Activated naive CD4-positive, alpha-beta T cell treated with anti-CD3 and anti-CD28 coated beads for 36 hours (primary cell): ENCODE data around the gene ARHGEF28. TPM values are rescaled to one million over a fixed set of nuclear protein-coding genes. Genes with fewer than 3 reads are reported as not detected.

Source experiments
- CTCF ChIA-PET: fragments of 350-600 bp; sonication (Branson Sonifier 250); formaldehyde crosslinking; loops from one replicate; lab custom pipeline; 2021; ENCODE audit warnings: antibody characterized with exemption; lab: Charles Lee
- DNase-seq: peaks from one replicate; pipeline ENCODE4 v3.0.0-alpha.2; 2020
- H3K27ac Mint-ChIP-seq: one replicate; pipeline ENCODE4 v1.8.0; 2021; ENCODE audit warnings: mild to moderate bottlenecking, mixed read lengths
- H3K27me3 Mint-ChIP-seq: one replicate; pipeline ENCODE4 v1.8.0; 2021; ENCODE audit warnings: low read depth, mixed read lengths
- H3K36me3 Mint-ChIP-seq: one replicate; pipeline ENCODE4 v1.8.0; 2021; ENCODE audit warnings: low read depth, mixed read lengths
- H3K4me1 Mint-ChIP-seq: one replicate; pipeline ENCODE4 v1.8.0; 2021; ENCODE audit warnings: low read depth, mixed read lengths
- H3K4me3 Mint-ChIP-seq: one replicate; pipeline ENCODE4 v1.8.0; 2021; ENCODE audit warnings: mild to moderate bottlenecking, moderate library complexity, mixed read lengths
- H3K9me3 Mint-ChIP-seq: one replicate; pipeline ENCODE4 v1.8.0; 2021; ENCODE audit warnings: mixed read lengths
- intact Hi-C: fragments of 100-400 bp; cut with micrococcal nuclease; formaldehyde crosslinking; loops from one replicate; pipeline ENCODE4 v1.15.1; 2023
- total RNA-seq, 2 experiments: library from RNA; stranded (reverse); gene quantifications; one replicate each; pipeline ENCODE4 v1.2.3, GENCODE V29; 2021

ARHGEF28 gene
- total RNA-seq, 2 experiments from 2014 or later = not detected

DNA sequence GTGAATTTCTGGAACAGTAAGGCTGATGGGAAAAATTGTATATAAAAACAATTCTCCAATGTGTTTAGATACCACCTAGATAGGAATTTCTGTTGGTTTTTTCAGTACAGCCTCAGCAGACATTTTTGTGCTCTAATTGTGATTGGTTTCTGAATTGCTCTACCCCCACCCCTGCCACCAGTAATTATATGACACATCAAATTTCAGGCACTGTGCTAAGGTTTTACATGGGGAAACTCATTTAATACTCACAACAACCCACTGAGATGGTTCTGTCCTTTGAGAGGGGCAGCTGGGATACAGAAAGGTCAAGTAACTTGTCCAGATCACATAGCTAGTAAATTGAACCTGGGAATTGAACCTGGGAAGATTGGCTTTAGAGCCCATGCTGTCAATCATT, 288.0 kb downstream of the ARHGEF28 start:
- CTCF ChIA-PET = interaction anchor here (1.5 kb wide), 1 partner anchor 12 kb away, joined by 4 read pairs; no protein-coding TSS in a partner anchor
- H3K36me3 Mint-ChIP-seq = no peaks in the 10 kb centered on the region

DNA sequence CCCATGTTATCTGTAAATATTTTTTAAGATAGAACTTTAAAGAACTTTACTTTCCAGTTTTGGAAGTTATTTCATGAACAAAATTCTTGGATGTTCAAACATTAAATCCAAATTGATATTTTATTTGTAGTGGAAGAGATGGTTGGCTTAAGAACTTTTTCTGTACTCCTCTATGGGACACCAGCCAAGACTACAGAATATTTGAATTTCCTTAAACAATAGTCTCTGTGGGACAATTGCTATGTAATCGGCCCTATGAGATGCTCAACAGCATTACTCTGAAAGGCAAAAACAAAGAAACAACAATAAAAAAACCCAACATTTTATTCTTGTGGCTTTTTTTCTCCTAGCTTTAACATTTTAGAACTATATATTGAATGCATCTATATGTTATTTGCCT, 289.3 kb downstream of the ARHGEF28 start:
- Mint-ChIP-seq H3K9me3 (no peaks in the 10 kb centered on the region), H3K36me3 (no peaks in the 10 kb centered on the region), H3K27me3 (peaks cover 6% of the 10 kb centered on the region), H3K4me1 (peaks cover 5% of the 10 kb centered on the region), H3K4me3 (no peak overlapping the region), H3K27ac (no peak overlapping the region)
- intact Hi-C loops = no loop called here
- CTCF ChIA-PET = no interaction called here
- no peak for DNase-seq

More for the DNA sequence above, 288.0 kb downstream of the ARHGEF28 start:
- intact Hi-C loops = no loop called here
- Mint-ChIP-seq H3K27ac (no peak overlapping the region), H3K4me3 (no peak overlapping the region), H3K9me3 (no peaks in the 10 kb centered on the region), H3K27me3 (peaks cover 3% of the 10 kb centered on the region), H3K4me1 (no peaks in the 10 kb centered on the region)
- no peak for DNase-seq

DNA sequence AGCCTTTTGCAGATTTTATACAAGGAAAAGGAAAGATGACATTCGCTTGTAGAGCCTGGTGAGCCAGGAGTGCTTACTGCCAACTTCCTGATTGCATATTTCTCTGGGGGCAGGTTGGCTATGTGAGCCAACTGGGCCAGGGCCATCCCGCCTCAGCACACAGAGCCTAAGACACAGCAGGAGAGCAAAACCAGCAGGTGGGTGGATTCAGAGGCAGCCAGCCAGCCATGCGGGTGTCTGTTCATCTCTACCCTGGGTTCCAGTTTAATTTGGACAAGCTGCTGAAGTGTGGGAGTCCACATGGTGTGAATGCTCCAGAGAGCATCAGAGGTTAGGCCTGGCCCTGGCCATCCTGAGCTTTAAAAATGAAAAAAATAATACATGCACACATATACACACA, 291.4 kb downstream of the ARHGEF28 start:
- peaks cover 4% of the 10 kb centered on the region for H3K27me3 Mint-ChIP-seq
- no peak overlapping the region for H3K27ac Mint-ChIP-seq
- H3K4me1 Mint-ChIP-seq = peaks cover 5% of the 10 kb centered on the region
- CTCF ChIA-PET = interaction anchor here (1.5 kb wide), 1 partner anchor 15 kb away, joined by 6 read pairs; no protein-coding TSS in a partner anchor
- intact Hi-C loops = no loop called here
- DNase-seq = no peak
- no peak overlapping the region for H3K4me3 Mint-ChIP-seq
- no peaks in the 10 kb centered on the region for H3K9me3 Mint-ChIP-seq
- no peaks in the 10 kb centered on the region for H3K36me3 Mint-ChIP-seq

DNA sequence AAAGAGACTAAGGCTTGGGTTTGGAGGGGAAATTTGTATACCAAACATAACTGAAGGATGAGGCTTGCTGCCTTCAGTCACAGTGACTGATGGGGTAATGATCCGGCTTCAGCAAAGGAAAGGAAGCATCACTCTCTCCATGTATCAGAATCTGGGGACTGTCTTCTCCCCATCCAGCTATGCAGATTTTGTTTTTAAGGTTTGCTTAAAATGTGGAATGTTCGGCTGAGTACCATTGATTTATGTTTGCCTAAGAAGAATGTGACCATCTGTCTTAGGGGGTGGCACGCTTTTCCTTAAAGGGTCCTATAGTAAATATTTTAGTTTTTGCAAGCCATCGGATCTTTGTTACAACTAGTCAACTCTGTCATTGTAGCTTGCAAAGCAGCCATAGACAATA, 291.9 kb downstream of the ARHGEF28 start:
- Mint-ChIP-seq H3K27me3 (peaks cover 4% of the 10 kb centered on the region), H3K4me3 (no peak overlapping the region), H3K9me3 (no peaks in the 10 kb centered on the region), H3K36me3 (no peaks in the 10 kb centered on the region), H3K4me1 (peaks cover 5% of the 10 kb centered on the region), H3K27ac (no peak overlapping the region)
- CTCF ChIA-PET = interaction anchor here (1.5 kb wide), 1 partner anchor 16 kb away, joined by 6 read pairs; no protein-coding TSS in a partner anchor
- intact Hi-C loops = no loop called here
- no peak for DNase-seq

DNA sequence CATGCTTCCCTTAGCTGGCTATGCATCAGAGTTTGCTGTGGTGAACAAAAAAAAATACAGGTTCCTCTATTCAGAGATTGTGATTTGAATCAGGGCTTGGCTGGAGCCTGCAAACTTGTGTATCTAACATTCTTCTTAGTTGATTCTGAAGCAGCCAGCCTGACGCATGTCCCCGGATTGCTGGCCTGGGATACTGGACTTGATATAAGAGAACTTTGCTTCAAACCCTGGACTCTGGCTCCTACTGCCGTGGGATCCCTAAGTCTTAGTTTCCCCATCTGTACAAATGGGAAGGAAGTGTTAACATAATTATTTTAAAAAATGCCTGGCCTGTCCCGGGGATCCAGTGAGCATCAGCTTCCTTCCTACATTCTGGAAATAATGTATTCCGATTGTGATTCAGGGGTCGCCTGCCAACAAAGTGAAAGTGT, 292.8 kb downstream of the ARHGEF28 start:
- no peak for DNase-seq
- Mint-ChIP-seq H3K27ac (no peak overlapping the region), H3K4me3 (no peak overlapping the region), H3K4me1 (peaks cover 5% of the 10 kb centered on the region), H3K27me3 (peaks cover 4% of the 10 kb centered on the region), H3K36me3 (no peaks in the 10 kb centered on the region), H3K9me3 (no peaks in the 10 kb centered on the region)
- CTCF ChIA-PET = interaction anchor here (1.5 kb wide), 1 partner anchor 17 kb away, joined by 6 read pairs; no protein-coding TSS in a partner anchor
- intact Hi-C loops = no loop called here

DNA sequence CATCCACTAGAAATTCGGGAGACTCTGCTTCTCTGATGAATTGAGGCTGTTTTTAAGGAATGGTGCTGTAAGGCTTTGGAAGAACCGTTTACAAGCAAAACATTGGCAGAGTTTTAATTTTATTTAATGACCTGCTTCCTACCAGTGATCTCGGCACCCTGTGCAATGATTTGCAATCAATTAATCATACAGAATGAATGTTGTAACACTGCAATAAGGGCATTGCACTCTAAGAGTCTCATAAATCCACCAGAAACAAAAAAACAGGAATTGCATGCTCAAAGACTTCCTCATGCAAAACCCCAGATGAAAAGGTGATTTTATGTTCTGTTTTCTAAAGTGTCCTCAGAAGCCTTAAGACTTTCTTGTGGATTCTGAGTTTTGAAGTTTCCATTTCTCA, 295.7 kb downstream of the ARHGEF28 start:
- Mint-ChIP-seq H3K9me3 (no peaks in the 10 kb centered on the region), H3K4me3 (no peak overlapping the region), H3K27me3 (peaks cover 7% of the 10 kb centered on the region), H3K27ac (no peak overlapping the region), H3K36me3 (no peaks in the 10 kb centered on the region), H3K4me1 (peaks cover 5% of the 10 kb centered on the region)
- CTCF ChIA-PET = no interaction called here
- DNase-seq = no peak
- intact Hi-C loops = no loop called here

DNA sequence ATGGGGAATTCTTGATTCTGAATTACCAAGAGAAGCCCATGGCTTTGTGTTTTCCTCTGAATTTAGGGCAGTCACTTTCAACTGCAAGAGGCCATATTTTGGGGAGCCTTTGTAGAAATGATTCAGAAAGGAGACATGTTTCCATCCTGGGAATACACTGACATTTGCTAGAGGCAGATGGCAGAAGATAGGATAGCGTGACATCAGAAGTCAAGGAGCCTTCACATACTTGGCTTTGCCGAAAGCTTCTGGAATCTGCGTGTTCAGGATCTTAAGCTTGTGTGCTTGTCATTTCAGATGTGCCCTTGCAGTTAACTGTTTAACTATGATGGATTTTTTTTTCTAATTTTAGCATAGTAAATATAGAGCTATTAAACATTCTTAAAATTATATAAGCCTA, 296.2 kb downstream of the ARHGEF28 start:
- Mint-ChIP-seq H3K4me1 (peaks cover 5% of the 10 kb centered on the region), H3K4me3 (no peak overlapping the region), H3K27me3 (peaks cover 7% of the 10 kb centered on the region), H3K36me3 (no peaks in the 10 kb centered on the region), H3K9me3 (no peaks in the 10 kb centered on the region), H3K27ac (no peak overlapping the region)
- intact Hi-C loops = no loop called here
- no peak for DNase-seq
- CTCF ChIA-PET = no interaction called here

DNA sequence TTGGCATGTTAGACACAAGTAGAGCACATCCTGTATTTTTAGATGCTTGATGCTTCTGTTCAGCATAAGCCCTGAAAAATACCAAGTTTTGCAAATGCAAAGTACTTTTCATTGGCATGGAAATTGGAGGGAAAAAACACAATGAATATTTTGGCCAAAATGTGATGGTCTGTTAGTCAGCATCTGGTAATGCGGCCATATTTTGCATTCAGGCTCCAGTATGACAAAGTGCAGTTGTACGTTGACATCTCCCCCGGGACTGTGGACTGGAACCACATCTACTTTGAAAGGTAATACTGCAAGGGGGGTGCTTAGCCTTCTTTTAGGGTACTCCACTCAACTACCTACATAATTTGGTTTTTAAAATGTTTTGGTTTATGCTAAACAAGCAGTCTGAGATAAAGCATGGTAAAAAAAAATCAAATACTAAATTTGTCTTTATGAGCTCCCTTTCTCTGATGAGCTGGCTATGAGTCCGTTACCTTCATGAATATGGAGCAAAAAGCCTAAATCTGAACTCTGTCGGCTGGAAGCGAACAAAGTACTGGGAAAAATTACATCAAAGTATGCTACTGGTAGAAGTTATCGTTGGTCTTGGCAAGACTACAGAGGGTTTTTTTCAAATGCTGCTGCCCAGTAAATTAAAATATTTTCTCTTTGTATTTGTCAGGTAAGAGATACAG, 297.0 kb downstream of the ARHGEF28 start:
- no peak overlapping the region for H3K27ac Mint-ChIP-seq
- no peaks in the 10 kb centered on the region for H3K36me3 Mint-ChIP-seq
- H3K27me3 Mint-ChIP-seq = peaks cover 7% of the 10 kb centered on the region
- no peak overlapping the region for H3K4me3 Mint-ChIP-seq
- CTCF ChIA-PET = no interaction called here
- peaks cover 5% of the 10 kb centered on the region for H3K4me1 Mint-ChIP-seq
- intact Hi-C loops = no loop called here
- no peak for DNase-seq
- H3K9me3 Mint-ChIP-seq = no peaks in the 10 kb centered on the region

DNA sequence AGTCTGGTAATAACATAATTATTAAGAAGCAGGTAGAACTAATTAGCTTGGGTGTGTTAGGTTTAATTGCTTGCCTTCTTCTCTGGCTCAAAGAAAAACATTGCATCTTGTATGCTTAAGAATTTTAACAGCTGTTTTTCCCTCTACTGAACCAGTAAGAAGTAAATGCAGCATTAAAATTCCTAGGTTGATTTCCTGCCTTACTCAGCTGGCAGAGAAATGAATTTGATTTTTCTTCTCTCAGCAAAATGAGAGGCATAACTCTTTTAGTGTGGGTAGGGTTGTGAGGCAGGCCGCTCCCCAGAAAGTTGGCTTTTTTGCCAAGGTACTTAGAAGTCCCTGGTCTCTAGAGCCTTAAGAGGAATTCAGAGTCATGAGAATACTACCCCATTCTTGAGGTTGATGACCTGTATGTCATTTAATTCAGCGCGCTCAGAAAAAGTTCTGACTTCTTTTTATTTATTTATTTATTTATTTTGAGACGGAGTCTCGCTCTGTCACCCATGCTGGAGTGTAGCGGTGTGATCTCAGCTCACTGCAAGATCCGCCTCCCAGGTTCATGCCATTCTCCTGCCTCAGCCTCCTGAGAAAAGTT, 302.6 kb downstream of the ARHGEF28 start:
- intact Hi-C loops = no loop called here
- no peaks in the 10 kb centered on the region for H3K36me3 Mint-ChIP-seq
- peaks cover 3% of the 10 kb centered on the region for H3K27me3 Mint-ChIP-seq
- no peak for DNase-seq
- H3K27ac Mint-ChIP-seq = no peak overlapping the region
- H3K4me1 Mint-ChIP-seq = no peaks in the 10 kb centered on the region
- no peak overlapping the region for H3K4me3 Mint-ChIP-seq
- CTCF ChIA-PET = no interaction called here
- no peaks in the 10 kb centered on the region for H3K9me3 Mint-ChIP-seq

DNA sequence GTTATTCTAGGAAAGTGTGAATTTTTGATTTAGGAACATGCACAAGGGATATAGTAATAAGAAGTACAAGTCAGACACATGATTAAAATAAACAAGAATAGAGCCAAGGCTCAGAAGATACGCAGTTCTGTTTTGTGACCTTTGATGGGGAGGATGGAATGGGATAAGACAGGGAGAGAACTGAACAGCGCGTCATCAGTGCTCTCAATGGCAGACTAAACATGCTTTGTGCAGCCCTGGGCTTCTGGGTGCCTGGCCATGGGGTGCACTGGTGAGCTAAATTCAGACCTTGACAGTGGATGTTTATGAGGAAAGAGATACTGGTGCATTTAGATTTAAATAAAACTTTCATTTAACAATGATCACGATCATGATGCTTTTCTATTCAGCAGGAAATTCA, 309.7 kb downstream of the ARHGEF28 start:
- H3K36me3 Mint-ChIP-seq = no peaks in the 10 kb centered on the region
- no peaks in the 10 kb centered on the region for H3K4me1 Mint-ChIP-seq
- H3K9me3 Mint-ChIP-seq = no peaks in the 10 kb centered on the region
- intact Hi-C loops = no loop called here
- H3K27ac Mint-ChIP-seq = no peak overlapping the region
- H3K4me3 Mint-ChIP-seq = no peak overlapping the region
- peaks cover 3% of the 10 kb centered on the region for H3K27me3 Mint-ChIP-seq
- no peak for DNase-seq
- CTCF ChIA-PET = no interaction called here

DNA sequence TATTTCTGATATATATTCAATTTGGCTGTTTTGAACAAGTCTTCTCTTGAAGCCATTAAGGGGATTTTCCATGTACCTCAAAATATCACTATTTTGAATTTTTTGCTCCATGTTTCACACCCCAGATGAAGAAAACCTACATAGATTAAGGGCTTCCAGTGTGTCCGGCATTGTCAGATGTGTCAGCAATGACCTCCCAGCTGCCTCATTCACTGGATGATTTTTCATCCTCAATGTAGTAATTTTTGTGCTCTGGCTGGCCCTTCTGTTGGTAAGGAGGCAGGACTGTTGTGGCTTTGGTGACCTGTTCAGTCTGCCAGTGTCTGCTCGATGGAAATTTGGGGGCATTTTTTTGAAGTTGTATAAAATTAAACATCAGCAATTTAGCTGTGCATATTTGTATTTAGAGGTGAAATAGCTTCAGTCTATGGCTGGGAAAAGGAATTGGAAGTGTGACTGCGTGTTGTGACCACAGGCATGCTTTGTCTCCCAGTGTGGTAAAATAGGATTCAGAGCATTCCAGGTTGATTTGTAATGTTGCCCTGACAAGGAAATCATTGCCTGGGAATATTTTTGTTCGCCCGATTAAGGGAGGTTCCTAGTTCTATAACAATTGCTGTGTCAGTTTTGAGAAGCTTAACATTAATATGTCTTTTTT, 312.4 kb downstream of the ARHGEF28 start:
- H3K9me3 Mint-ChIP-seq = no peaks in the 10 kb centered on the region
- no peaks in the 10 kb centered on the region for H3K4me1 Mint-ChIP-seq
- H3K27ac Mint-ChIP-seq = no peak overlapping the region
- DNase-seq = no peak
- peaks cover 13% of the 10 kb centered on the region for H3K27me3 Mint-ChIP-seq
- CTCF ChIA-PET = interaction anchor here (0.6 kb wide), 1 partner anchor 513 kb away, joined by 3 read pairs; no protein-coding TSS in a partner anchor
- intact Hi-C loops = no loop called here
- no peak overlapping the region for H3K4me3 Mint-ChIP-seq
- no peaks in the 10 kb centered on the region for H3K36me3 Mint-ChIP-seq

DNA sequence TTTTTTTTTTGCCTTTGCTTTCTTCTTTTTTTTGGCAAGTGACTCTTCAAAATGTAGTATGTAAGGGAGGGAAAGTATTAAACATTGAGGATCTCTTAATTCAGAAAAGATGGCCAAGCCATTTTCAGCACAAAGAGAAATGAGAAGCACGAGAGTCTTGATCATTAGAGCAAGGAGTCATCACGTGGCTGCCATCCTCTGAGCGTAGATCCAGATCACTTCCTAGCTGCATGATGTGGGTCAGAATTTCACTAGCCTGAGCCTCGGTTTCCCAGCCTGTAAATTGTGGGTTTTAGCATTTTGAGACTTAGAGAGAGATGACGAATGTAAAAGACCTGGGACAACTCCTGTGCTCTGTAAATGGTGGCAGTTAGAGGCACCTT, 312.9 kb downstream of the ARHGEF28 start:
- H3K27me3 Mint-ChIP-seq = peaks cover 13% of the 10 kb centered on the region
- no peaks in the 10 kb centered on the region for H3K9me3 Mint-ChIP-seq
- H3K4me3 Mint-ChIP-seq = no peak overlapping the region
- no peak for DNase-seq
- H3K4me1 Mint-ChIP-seq = no peaks in the 10 kb centered on the region
- intact Hi-C loops = no loop called here
- CTCF ChIA-PET = interaction anchor here (0.6 kb wide), 1 partner anchor 512 kb away, joined by 3 read pairs; no protein-coding TSS in a partner anchor
- H3K36me3 Mint-ChIP-seq = no peaks in the 10 kb centered on the region
- no peak overlapping the region for H3K27ac Mint-ChIP-seq
